HL-60 (cell line): ENCODE data around the gene TRIO.

ENCODE experiments used
- GABPA ChIP-seq: IDR thresholded peaks from 2 replicates; pipeline ENCODE4 v1.6.1; 2012; ENCODE audit warnings: low read depth
- POLR2AphosphoS5 ChIP-seq: IDR thresholded peaks from 2 replicates; pipeline ENCODE4 v1.6.1; 2012; ENCODE audit warnings: low read depth
- TF ChIP-seq, protein P1 (sequence below): IDR thresholded peaks from one replicate; pipeline ENCODE4 v1.5.1; 2011; ENCODE audit warnings: low read length, control low read depth, inconsistent platforms; ENCODE audit not compliant: insufficient read depth
- TF ChIP-seq, protein P2 (sequence below): IDR thresholded peaks from 2 replicates; pipeline ENCODE4 v1.6.1; 2012; ENCODE audit warnings: low read depth; ENCODE audit not compliant: insufficient replicate concordance

DNA sequence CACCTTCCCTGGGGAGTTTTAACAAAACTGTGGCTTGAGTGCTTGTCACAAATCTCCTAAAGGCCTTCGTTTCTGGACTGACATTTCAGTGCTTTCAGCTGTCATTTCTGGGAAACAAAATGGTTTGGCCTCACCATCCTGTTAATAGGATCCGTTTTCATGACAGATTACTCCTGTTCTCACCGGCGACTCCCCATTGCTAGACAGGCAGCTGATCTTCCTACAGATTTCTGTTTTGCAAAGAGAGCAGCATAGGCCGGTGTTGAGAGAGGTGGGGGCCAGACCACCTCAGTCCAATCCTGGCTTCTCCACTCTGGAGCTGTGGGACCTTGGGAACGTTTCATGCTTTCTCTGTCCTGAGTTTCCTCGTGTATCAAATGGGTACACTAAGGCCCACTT lies 363.0 kb downstream of the TRIO start:
- TF ChIP-seq POLR2AphosphoS5 (no peak), GABPA (no peak)
- TF ChIP-seq, protein P1, sequence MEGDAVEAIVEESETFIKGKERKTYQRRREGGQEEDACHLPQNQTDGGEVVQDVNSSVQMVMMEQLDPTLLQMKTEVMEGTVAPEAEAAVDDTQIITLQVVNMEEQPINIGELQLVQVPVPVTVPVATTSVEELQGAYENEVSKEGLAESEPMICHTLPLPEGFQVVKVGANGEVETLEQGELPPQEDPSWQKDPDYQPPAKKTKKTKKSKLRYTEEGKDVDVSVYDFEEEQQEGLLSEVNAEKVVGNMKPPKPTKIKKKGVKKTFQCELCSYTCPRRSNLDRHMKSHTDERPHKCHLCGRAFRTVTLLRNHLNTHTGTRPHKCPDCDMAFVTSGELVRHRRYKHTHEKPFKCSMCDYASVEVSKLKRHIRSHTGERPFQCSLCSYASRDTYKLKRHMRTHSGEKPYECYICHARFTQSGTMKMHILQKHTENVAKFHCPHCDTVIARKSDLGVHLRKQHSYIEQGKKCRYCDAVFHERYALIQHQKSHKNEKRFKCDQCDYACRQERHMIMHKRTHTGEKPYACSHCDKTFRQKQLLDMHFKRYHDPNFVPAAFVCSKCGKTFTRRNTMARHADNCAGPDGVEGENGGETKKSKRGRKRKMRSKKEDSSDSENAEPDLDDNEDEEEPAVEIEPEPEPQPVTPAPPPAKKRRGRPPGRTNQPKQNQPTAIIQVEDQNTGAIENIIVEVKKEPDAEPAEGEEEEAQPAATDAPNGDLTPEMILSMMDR = no peak
- TF ChIP-seq, protein P2, sequence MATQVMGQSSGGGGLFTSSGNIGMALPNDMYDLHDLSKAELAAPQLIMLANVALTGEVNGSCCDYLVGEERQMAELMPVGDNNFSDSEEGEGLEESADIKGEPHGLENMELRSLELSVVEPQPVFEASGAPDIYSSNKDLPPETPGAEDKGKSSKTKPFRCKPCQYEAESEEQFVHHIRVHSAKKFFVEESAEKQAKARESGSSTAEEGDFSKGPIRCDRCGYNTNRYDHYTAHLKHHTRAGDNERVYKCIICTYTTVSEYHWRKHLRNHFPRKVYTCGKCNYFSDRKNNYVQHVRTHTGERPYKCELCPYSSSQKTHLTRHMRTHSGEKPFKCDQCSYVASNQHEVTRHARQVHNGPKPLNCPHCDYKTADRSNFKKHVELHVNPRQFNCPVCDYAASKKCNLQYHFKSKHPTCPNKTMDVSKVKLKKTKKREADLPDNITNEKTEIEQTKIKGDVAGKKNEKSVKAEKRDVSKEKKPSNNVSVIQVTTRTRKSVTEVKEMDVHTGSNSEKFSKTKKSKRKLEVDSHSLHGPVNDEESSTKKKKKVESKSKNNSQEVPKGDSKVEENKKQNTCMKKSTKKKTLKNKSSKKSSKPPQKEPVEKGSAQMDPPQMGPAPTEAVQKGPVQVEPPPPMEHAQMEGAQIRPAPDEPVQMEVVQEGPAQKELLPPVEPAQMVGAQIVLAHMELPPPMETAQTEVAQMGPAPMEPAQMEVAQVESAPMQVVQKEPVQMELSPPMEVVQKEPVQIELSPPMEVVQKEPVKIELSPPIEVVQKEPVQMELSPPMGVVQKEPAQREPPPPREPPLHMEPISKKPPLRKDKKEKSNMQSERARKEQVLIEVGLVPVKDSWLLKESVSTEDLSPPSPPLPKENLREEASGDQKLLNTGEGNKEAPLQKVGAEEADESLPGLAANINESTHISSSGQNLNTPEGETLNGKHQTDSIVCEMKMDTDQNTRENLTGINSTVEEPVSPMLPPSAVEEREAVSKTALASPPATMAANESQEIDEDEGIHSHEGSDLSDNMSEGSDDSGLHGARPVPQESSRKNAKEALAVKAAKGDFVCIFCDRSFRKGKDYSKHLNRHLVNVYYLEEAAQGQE = no peak
